Activated CD4-positive, alpha-beta memory T cell treated with anti-CD3 and anti-CD28 coated beads for 36 hours (primary cell): ENCODE results near the gene EFHC1. TPM values are rescaled to one million over a fixed set of nuclear protein-coding genes. Genes with fewer than 3 reads are reported as not detected.

Experiments used
- CTCF ChIA-PET: fragments of 350-600 bp; sonication (Branson Sonifier 250); formaldehyde crosslinking; loops from one replicate; lab custom pipeline; 2021; ENCODE audit warnings: antibody characterized with exemption, inconsistent platforms; lab: Charles Lee
- POLR2A ChIA-PET: fragments of 350-600 bp; sonication (Branson Sonifier 250); formaldehyde crosslinking; loops from one replicate; lab custom pipeline; 2021; ENCODE audit warnings: antibody characterized with exemption; lab: Charles Lee
- DNase-seq: peaks from one replicate; pipeline ENCODE4 v3.0.0-alpha.2; 2020
- H3K27ac Mint-ChIP-seq: one replicate; pipeline ENCODE4 v1.8.0; 2021; ENCODE audit warnings: mixed read lengths
- H3K27me3 Mint-ChIP-seq: one replicate; pipeline ENCODE4 v1.8.0; 2021; ENCODE audit warnings: mixed read lengths
- H3K36me3 Mint-ChIP-seq: one replicate; pipeline ENCODE4 v1.8.0; 2021; ENCODE audit warnings: mixed read lengths
- H3K4me1 Mint-ChIP-seq: one replicate; pipeline ENCODE4 v1.8.0; 2021; ENCODE audit warnings: low read depth, mixed read lengths
- H3K4me3 Mint-ChIP-seq: one replicate; pipeline ENCODE4 v1.8.0; 2021; ENCODE audit warnings: mild to moderate bottlenecking, mixed read lengths
- H3K9me3 Mint-ChIP-seq: one replicate; pipeline ENCODE4 v1.8.0; 2021; ENCODE audit warnings: mixed read lengths
- intact Hi-C: fragments of 100-400 bp; cut with micrococcal nuclease; formaldehyde crosslinking; loops from one replicate; pipeline ENCODE4 v1.15.1; 2023
- total RNA-seq, 2 experiments: library from RNA; stranded (reverse); gene quantifications; one replicate each; pipeline ENCODE4 v1.2.3, GENCODE V29; 2021

Gene EFHC1
- 1 to 10 TPM; 1.9 to 3.1 TPM for total RNA-seq

GRCh38 chr6:52419809-52420667, at the start of gene EFHC1:
Gene EFHC1, plus strand, starts transcription at chr6:52420342. Its CDS starts 69 bp downstream, at chr6:52420411.
- H3K27ac Mint-ChIP-seq: no peak within 1 kb of the TSS
- no peak within 1 kb of the TSS for H3K4me3 Mint-ChIP-seq
- intact Hi-C loops: loop anchor here (1.0 to 10.0 kb wide), 7 partner anchors 95 to 645 kb away; partner anchors contain the start of gene FBXO9
- ChIA-PET POLR2A (interaction anchor here (0.5 to 2.0 kb wide), 3 partner anchors 58 to 210 kb away, joined by 4 read pairs; partner anchors contain the start of genes MCM3 and PAQR8), CTCF (interaction anchor here (0.6 to 7.1 kb wide), 12 partner anchors 12 to 303 kb away, joined by 3 to 87 read pairs (median 5); partner anchors contain the start of genes MCM3 and PAQR8)
- peak; percentile 99 for DNase-seq
- H3K4me1 Mint-ChIP-seq: peaks cover 16% of the 10 kb centered on the region
- no peaks in the 10 kb centered on the region for H3K36me3 Mint-ChIP-seq
- no peaks in the 10 kb centered on the region for H3K27me3 Mint-ChIP-seq
- no peaks in the 10 kb centered on the region for H3K9me3 Mint-ChIP-seq

GRCh38 chr6:52371656-52372191, 48.4 kb upstream of the EFHC1 start:
- POLR2A ChIA-PET: interaction anchor here (1.5 kb wide), 1 partner anchor 9 kb away, joined by 6 read pairs; the partner anchor contains the start of gene PAQR8
- intact Hi-C loops: no loop called here
- H3K4me1 Mint-ChIP-seq: peaks cover 55% of the 10 kb centered on the region

GRCh38 chr6:52373151-52373690, 46.9 kb upstream of the EFHC1 start:
- H3K36me3 Mint-ChIP-seq: peaks cover 17% of the 10 kb centered on the region
- POLR2A ChIA-PET: no interaction called here
- DNase-seq: no peak
- H3K27me3 Mint-ChIP-seq: no peaks in the 10 kb centered on the region
- peaks cover 13% of the 10 kb centered on the region for H3K9me3 Mint-ChIP-seq
- intact Hi-C loops: no loop called here
- H3K27ac Mint-ChIP-seq: no peak overlapping the region
- H3K4me3 Mint-ChIP-seq: no peak overlapping the region
- CTCF ChIA-PET: interaction anchor here (0.9 to 1.6 kb wide), 2 partner anchors 15 to 17 kb away, joined by 3 to 7 read pairs; no protein-coding TSS in a partner anchor
- peaks cover 58% of the 10 kb centered on the region for H3K4me1 Mint-ChIP-seq

More at GRCh38 chr6:52371656-52372191, 48.4 kb upstream of the EFHC1 start:
- Mint-ChIP-seq H3K27ac (no peak overlapping the region), H3K36me3 (peaks cover 28% of the 10 kb centered on the region), H3K27me3 (no peaks in the 10 kb centered on the region), H3K4me3 (no peak overlapping the region), H3K9me3 (peaks cover 13% of the 10 kb centered on the region)
- DNase-seq: no peak
- CTCF ChIA-PET: interaction anchor here (0.9 to 1.7 kb wide), 6 partner anchors 10 to 86 kb away, joined by 3 to 7 read pairs (median 4); partner anchors contain the start of gene PAQR8

GRCh38 chr6:52374247-52374646, 45.9 kb upstream of the EFHC1 start:
- H3K4me3 Mint-ChIP-seq: no peak overlapping the region
- no peak overlapping the region for H3K27ac Mint-ChIP-seq
- H3K9me3 Mint-ChIP-seq: peaks cover 13% of the 10 kb centered on the region
- no peaks in the 10 kb centered on the region for H3K27me3 Mint-ChIP-seq
- H3K4me1 Mint-ChIP-seq: peaks cover 54% of the 10 kb centered on the region
- DNase-seq: no peak
- POLR2A ChIA-PET: interaction anchor here (1.6 kb wide), 1 partner anchor 11 kb away, joined by 4 read pairs; no protein-coding TSS in a partner anchor
- H3K36me3 Mint-ChIP-seq: peaks cover 18% of the 10 kb centered on the region
- intact Hi-C loops: no loop called here
- CTCF ChIA-PET: interaction anchor here (0.9 kb wide), 1 partner anchor 26 kb away, joined by 3 read pairs; no protein-coding TSS in a partner anchor

GRCh38 chr6:52375780-52376556, 44.2 kb upstream of the EFHC1 start:
- H3K4me3 Mint-ChIP-seq: no peak overlapping the region
- intact Hi-C loops: loop anchor here (1.0 to 2.0 kb wide), 2 partner anchors 9 to 23 kb away; no protein-coding TSS in a partner anchor

GRCh38 chr6:52376763-52377162, 43.4 kb upstream of the EFHC1 start:
- no peaks in the 10 kb centered on the region for H3K27me3 Mint-ChIP-seq
- CTCF ChIA-PET: interaction anchor here (1.0 to 1.1 kb wide), 2 partner anchors 24 to 92 kb away, joined by 3 read pairs; partner anchors contain the start of gene MCM3
- H3K36me3 Mint-ChIP-seq: peaks cover 26% of the 10 kb centered on the region
- POLR2A ChIA-PET: interaction anchor here (1.7 kb wide), 1 partner anchor 13 kb away, joined by 5 read pairs; no protein-coding TSS in a partner anchor
- H3K4me3 Mint-ChIP-seq: no peak overlapping the region
- peaks cover 59% of the 10 kb centered on the region for H3K4me1 Mint-ChIP-seq
- intact Hi-C loops: loop anchor here (2.0 kb wide), 1 partner anchor 22 kb away; no protein-coding TSS in a partner anchor
- DNase-seq: no peak
- peaks cover 13% of the 10 kb centered on the region for H3K9me3 Mint-ChIP-seq
- no peak overlapping the region for H3K27ac Mint-ChIP-seq

More at GRCh38 chr6:52375780-52376556, 44.2 kb upstream of the EFHC1 start:
- peak; percentile 27 for DNase-seq
- H3K27me3 Mint-ChIP-seq: no peaks in the 10 kb centered on the region
- POLR2A ChIA-PET: no interaction called here
- CTCF ChIA-PET: interaction anchor here (1.0 to 1.1 kb wide), 4 partner anchors 24 to 91 kb away, joined by 3 to 5 read pairs (median 3); partner anchors contain the start of gene MCM3
- no peak overlapping the region for H3K27ac Mint-ChIP-seq
- H3K4me1 Mint-ChIP-seq: peaks cover 54% of the 10 kb centered on the region
- H3K36me3 Mint-ChIP-seq: peaks cover 22% of the 10 kb centered on the region
- H3K9me3 Mint-ChIP-seq: peaks cover 13% of the 10 kb centered on the region

GRCh38 chr6:52377538-52378221, 42.5 kb upstream of the EFHC1 start:
- POLR2A ChIA-PET: interaction anchor here (1.7 kb wide), 1 partner anchor 12 kb away, joined by 5 read pairs; no protein-coding TSS in a partner anchor
- no peak for DNase-seq
- Mint-ChIP-seq H3K9me3 (peaks cover 13% of the 10 kb centered on the region), H3K4me3 (no peak overlapping the region), H3K27ac (no peak overlapping the region), H3K4me1 (peaks cover 61% of the 10 kb centered on the region), H3K36me3 (peaks cover 27% of the 10 kb centered on the region), H3K27me3 (no peaks in the 10 kb centered on the region)
- intact Hi-C loops: loop anchor here (2.0 kb wide), 1 partner anchor 21 kb away; no protein-coding TSS in a partner anchor
- CTCF ChIA-PET: interaction anchor here (0.7 to 1.3 kb wide), 5 partner anchors 14 to 94 kb away, joined by 3 to 4 read pairs (median 3); partner anchors contain the start of genes MCM3 and PAQR8

- no peaks in the 10 kb centered on the region for H3K27me3 Mint-ChIP-seq
- CTCF ChIA-PET: interaction anchor here (1.7 to 3.1 kb wide), 3 partner anchors 9 to 95 kb away, joined by 5 to 15 read pairs (median 7); no protein-coding TSS in a partner anchor
- DNase-seq: peak; percentile 38
- POLR2A ChIA-PET: interaction anchor here (2.1 kb wide), 1 partner anchor 19 kb away, joined by 6 read pairs; the partner anchor contains the start of gene PAQR8
- H3K36me3 Mint-ChIP-seq: peaks cover 13% of the 10 kb centered on the region
- peaks cover 75% of the 10 kb centered on the region for H3K4me1 Mint-ChIP-seq
- no peaks in the 10 kb centered on the region for H3K9me3 Mint-ChIP-seq
- no peak overlapping the region for H3K4me3 Mint-ChIP-seq
- no peak overlapping the region for H3K27ac Mint-ChIP-seq
- intact Hi-C loops: loop anchor here (1.0 kb wide), 1 partner anchor 9 kb away; no protein-coding TSS in a partner anchor
Measured at GRCh38 chr6:52381249-52381648, 38.9 kb upstream of the EFHC1 start.

GRCh38 chr6:52384145-52384766, 35.9 kb upstream of the EFHC1 start:
- no peak for DNase-seq
- Mint-ChIP-seq H3K4me3 (no peak overlapping the region), H3K9me3 (peaks cover 5% of the 10 kb centered on the region), H3K36me3 (peaks cover 9% of the 10 kb centered on the region), H3K27ac (no peak overlapping the region), H3K4me1 (peaks cover 67% of the 10 kb centered on the region), H3K27me3 (no peaks in the 10 kb centered on the region)
- ChIA-PET POLR2A (no interaction called here), CTCF (interaction anchor here (1.0 to 1.1 kb wide), 2 partner anchors 14 to 100 kb away, joined by 3 read pairs; partner anchors contain the start of gene MCM3)
- intact Hi-C loops: no loop called here

- POLR2A ChIA-PET: no interaction called here
- H3K9me3 Mint-ChIP-seq: peaks cover 5% of the 10 kb centered on the region
- H3K4me3 Mint-ChIP-seq: no peak overlapping the region
- CTCF ChIA-PET: no interaction called here
- no peak overlapping the region for H3K27ac Mint-ChIP-seq
- H3K36me3 Mint-ChIP-seq: peaks cover 7% of the 10 kb centered on the region
- no peaks in the 10 kb centered on the region for H3K27me3 Mint-ChIP-seq
- no peak for DNase-seq
- peaks cover 72% of the 10 kb centered on the region for H3K4me1 Mint-ChIP-seq
- intact Hi-C loops: no loop called here
Measured at GRCh38 chr6:52385074-52385473, 35.1 kb upstream of the EFHC1 start.
